CD8-positive, alpha-beta memory T cell (primary cell): ENCODE results near the gene NCMAP. TPM values are rescaled to one million over a fixed set of nuclear protein-coding genes. Genes with fewer than 3 reads are reported as not detected.

Source experiments
- CTCF ChIA-PET: fragments of 350-600 bp; sonication (Branson Sonifier 250); formaldehyde crosslinking; loops from one replicate; lab custom pipeline; 2021; ENCODE audit warnings: antibody characterized with exemption; lab: Charles Lee
- POLR2A ChIA-PET: fragments of 350-600 bp; sonication (Branson Sonifier 250); formaldehyde crosslinking; loops from one replicate; lab custom pipeline; 2021; ENCODE audit warnings: antibody characterized with exemption; lab: Charles Lee
- DNase-seq, 5 donors: peaks; one replicate each; pipeline versions ENCODE4 v3.0.0 to v3.0.0-alpha.2; 2020 to 2022; ENCODE audit warnings: mixed read lengths in 1 of 5
- H3K27ac ChIP-seq: one replicate; pipeline ENCODE4 v1.7.0; 2013; ENCODE audit warnings: low read depth, mild to moderate bottlenecking, low read length, moderate library complexity
- H3K27me3 ChIP-seq: 2 replicates; pipeline ENCODE4 v1.7.0; 2013; ENCODE audit warnings: low read length, mild to moderate bottlenecking; ENCODE audit not compliant: insufficient read depth, poor library complexity, severe bottlenecking
- H3K36me3 ChIP-seq: 2 replicates; pipeline ENCODE4 v1.7.0; 2013; ENCODE audit warnings: mild to moderate bottlenecking, low read length, moderate library complexity; ENCODE audit not compliant: insufficient read depth
- H3K4me1 ChIP-seq: 2 replicates; pipeline ENCODE4 v1.7.0; 2013; ENCODE audit warnings: mild to moderate bottlenecking, low read length, moderate library complexity; ENCODE audit not compliant: insufficient read depth
- H3K4me3 ChIP-seq: 2 replicates; pipeline ENCODE4 v1.7.0; 2013; ENCODE audit warnings: mild to moderate bottlenecking, low read length
- H3K9me3 ChIP-seq: 2 replicates; pipeline ENCODE4 v1.7.0; 2013; ENCODE audit warnings: mild to moderate bottlenecking, low read length
- H3K27ac Mint-ChIP-seq, 8 donors: one replicate each; pipeline ENCODE4 v1.8.0; 2020 to 2021; ENCODE audit warnings: mixed read lengths in 8 of 8, mild to moderate bottlenecking in 6 of 8, inconsistent platforms in 3 of 8, moderate library complexity in 3 of 8
- H3K27me3 Mint-ChIP-seq, 2 donors: one replicate each; pipeline ENCODE4 v1.8.0; 2020 to 2021; ENCODE audit warnings: mixed read lengths in 2 of 2, mild to moderate bottlenecking in 1 of 2, moderate library complexity in 1 of 2
- H3K36me3 Mint-ChIP-seq, 3 donors: one replicate each; pipeline ENCODE4 v1.8.0; 2020 to 2021; ENCODE audit warnings: mixed read lengths in 3 of 3, inconsistent platforms in 1 of 3, mild to moderate bottlenecking in 1 of 3
- H3K4me1 Mint-ChIP-seq, 3 donors: one replicate each; pipeline ENCODE4 v1.8.0; 2020 to 2021; ENCODE audit warnings: mixed read lengths in 3 of 3, inconsistent platforms in 1 of 3, mild to moderate bottlenecking in 1 of 3
- H3K4me3 Mint-ChIP-seq, 7 donors: one replicate each; pipeline ENCODE4 v1.8.0; 2020 to 2021; ENCODE audit warnings: mixed read lengths in 7 of 7, mild to moderate bottlenecking in 6 of 7, moderate library complexity in 4 of 7, inconsistent platforms in 2 of 7
- H3K9me3 Mint-ChIP-seq, 5 donors: one replicate each; pipeline ENCODE4 v1.8.0; 2020 to 2022; ENCODE audit warnings: mixed read lengths in 5 of 5, mild to moderate bottlenecking in 3 of 5, moderate library complexity in 2 of 5, inconsistent platforms in 1 of 5
- polyA plus RNA-seq: library from polyadenylated mRNA; unstranded; fragments of 300-500 nt; fragmentation: Illumina TruSeq; gene quantifications from one replicate; pipeline ENCODE4 v1.2.3, GENCODE V29; 2021
- total RNA-seq, 2 experiments: library from RNA; stranded (reverse); gene quantifications; one replicate each; pipeline ENCODE4 v1.2.3, GENCODE V29; 2021

NCMAP gene
- total and polyA plus RNA-seq, 3 experiments from 2014 or later: 0.04 TPM; not detected in 2

GRCh38 chr1:24605534-24606295 is 49.8 kb downstream of the NCMAP start:
- peaks cover 3 to 4% of the 10 kb centered on the region in 2 donors for H3K27me3 Mint-ChIP-seq
- H3K9me3 ChIP-seq: no peaks in the 10 kb centered on the region
- POLR2A ChIA-PET: no interaction called here
- peaks cover 0 to 2% (median 0%) of the 10 kb centered on the region in 5 donors for H3K9me3 Mint-ChIP-seq
- CTCF ChIA-PET: no interaction called here
- no peak for DNase-seq
- H3K27ac Mint-ChIP-seq: no peak overlapping the region
- H3K27ac ChIP-seq: no peak overlapping the region
- H3K36me3 Mint-ChIP-seq: no peaks in the 10 kb centered on the region
- H3K4me3 ChIP-seq: no peak overlapping the region
- H3K27me3 ChIP-seq: no peaks in the 10 kb centered on the region
- no peaks in the 10 kb centered on the region for H3K36me3 ChIP-seq
- no peak overlapping the region for H3K4me3 Mint-ChIP-seq
- H3K4me1 ChIP-seq: no peaks in the 10 kb centered on the region
- peaks cover 0 to 4% (median 0%) of the 10 kb centered on the region in 3 donors for H3K4me1 Mint-ChIP-seq

- peaks cover 0 to 1% of the 10 kb centered on the region in 2 donors for H3K27me3 Mint-ChIP-seq
- H3K4me1 ChIP-seq: no peaks in the 10 kb centered on the region
- no peak overlapping the region for H3K27ac Mint-ChIP-seq
- H3K4me3 ChIP-seq: no peak overlapping the region
- H3K4me3 Mint-ChIP-seq: no peak overlapping the region
- CTCF ChIA-PET: no interaction called here
- H3K9me3 ChIP-seq: no peaks in the 10 kb centered on the region
- POLR2A ChIA-PET: no interaction called here
- H3K27me3 ChIP-seq: no peaks in the 10 kb centered on the region
- no peaks in the 10 kb centered on the region for H3K36me3 Mint-ChIP-seq
- DNase-seq: no peak
- no peaks in the 10 kb centered on the region for H3K36me3 ChIP-seq
- no peaks in the 10 kb centered on the region for H3K9me3 Mint-ChIP-seq
- H3K4me1 Mint-ChIP-seq: peaks cover 0 to 4% (median 0%) of the 10 kb centered on the region in 3 donors
- no peak overlapping the region for H3K27ac ChIP-seq
Measured at GRCh38 chr1:24606296-24606605, 50.4 kb downstream of the NCMAP start.

GRCh38 chr1:24606621-24607020 is 50.7 kb downstream of the NCMAP start:
- no peak overlapping the region for H3K4me3 ChIP-seq
- H3K36me3 ChIP-seq: no peaks in the 10 kb centered on the region
- H3K36me3 Mint-ChIP-seq: no peaks in the 10 kb centered on the region
- no peak for DNase-seq
- H3K4me3 Mint-ChIP-seq: no peak overlapping the region
- H3K9me3 ChIP-seq: no peaks in the 10 kb centered on the region
- H3K4me1 Mint-ChIP-seq: peaks cover 0 to 4% (median 0%) of the 10 kb centered on the region in 3 donors
- no peak overlapping the region for H3K27ac Mint-ChIP-seq
- ChIA-PET POLR2A (no interaction called here), CTCF (no interaction called here)
- H3K27me3 ChIP-seq: no peaks in the 10 kb centered on the region
- H3K4me1 ChIP-seq: no peaks in the 10 kb centered on the region
- H3K27ac ChIP-seq: no peak overlapping the region
- peaks cover 0 to 2% of the 10 kb centered on the region in 2 donors for H3K27me3 Mint-ChIP-seq
- H3K9me3 Mint-ChIP-seq: no peaks in the 10 kb centered on the region

- no peaks in the 10 kb centered on the region for H3K9me3 ChIP-seq
- DNase-seq: no peak
- Mint-ChIP-seq H3K27ac (no peak overlapping the region), H3K9me3 (peaks cover 0 to 2% (median 0%) of the 10 kb centered on the region in 5 donors), H3K27me3 (peaks cover 8 to 11% of the 10 kb centered on the region in 2 donors), H3K4me3 (no peak overlapping the region), H3K36me3 (no peaks in the 10 kb centered on the region), H3K4me1 (no peaks in the 10 kb centered on the region)
- CTCF ChIA-PET: no interaction called here
- no peaks in the 10 kb centered on the region for H3K4me1 ChIP-seq
- no peaks in the 10 kb centered on the region for H3K36me3 ChIP-seq
- H3K27ac ChIP-seq: no peak overlapping the region
- no peak overlapping the region for H3K4me3 ChIP-seq
- H3K27me3 ChIP-seq: no peaks in the 10 kb centered on the region
- POLR2A ChIA-PET: no interaction called here
Measured at GRCh38 chr1:24609949-24610517, 54.1 kb downstream of the NCMAP start.

GRCh38 chr1:24619376-24619775 is 63.5 kb downstream of the NCMAP start:
- Histone ChIP-seq H3K9me3 (no peaks in the 10 kb centered on the region), H3K4me1 (no peaks in the 10 kb centered on the region), H3K36me3 (no peaks in the 10 kb centered on the region), H3K27me3 (no peaks in the 10 kb centered on the region), H3K27ac (no peak overlapping the region), H3K4me3 (no peak overlapping the region)
- no peak overlapping the region for H3K27ac Mint-ChIP-seq
- no peak overlapping the region for H3K4me3 Mint-ChIP-seq
- no peaks in the 10 kb centered on the region for H3K36me3 Mint-ChIP-seq
- ChIA-PET POLR2A (interaction anchor here (0.5 kb wide), 1 partner anchor 15 kb away, joined by 3 read pairs; no protein-coding TSS in a partner anchor), CTCF (no interaction called here)
- no peaks in the 10 kb centered on the region for H3K9me3 Mint-ChIP-seq
- DNase-seq: no peak
- peaks cover 14 to 51% of the 10 kb centered on the region in 2 donors for H3K27me3 Mint-ChIP-seq
- H3K4me1 Mint-ChIP-seq: no peaks in the 10 kb centered on the region

GRCh38 chr1:24620678-24621077 is 64.8 kb downstream of the NCMAP start:
- POLR2A ChIA-PET: no interaction called here
- no peaks in the 10 kb centered on the region for H3K27me3 ChIP-seq
- Mint-ChIP-seq H3K27me3 (peaks cover 12 to 54% of the 10 kb centered on the region in 2 donors), H3K36me3 (no peaks in the 10 kb centered on the region), H3K9me3 (no peaks in the 10 kb centered on the region), H3K4me3 (no peak overlapping the region), H3K4me1 (no peaks in the 10 kb centered on the region), H3K27ac (no peak overlapping the region)
- H3K4me3 ChIP-seq: no peak overlapping the region
- no peak for DNase-seq
- H3K4me1 ChIP-seq: no peaks in the 10 kb centered on the region
- no peaks in the 10 kb centered on the region for H3K9me3 ChIP-seq
- no peaks in the 10 kb centered on the region for H3K36me3 ChIP-seq
- H3K27ac ChIP-seq: no peak overlapping the region
- CTCF ChIA-PET: no interaction called here

- no peak overlapping the region for H3K27ac ChIP-seq
- H3K27me3 ChIP-seq: no peaks in the 10 kb centered on the region
- H3K36me3 ChIP-seq: no peaks in the 10 kb centered on the region
- Mint-ChIP-seq H3K4me3 (peak overlapping the region in 1 of 7 donors; percentile 4), H3K36me3 (no peaks in the 10 kb centered on the region), H3K4me1 (no peaks in the 10 kb centered on the region), H3K9me3 (no peaks in the 10 kb centered on the region), H3K27ac (no peak overlapping the region), H3K27me3 (peaks cover 11 to 51% of the 10 kb centered on the region in 2 donors)
- DNase-seq: no peak
- CTCF ChIA-PET: no interaction called here
- H3K4me1 ChIP-seq: no peaks in the 10 kb centered on the region
- no peak overlapping the region for H3K4me3 ChIP-seq
- H3K9me3 ChIP-seq: no peaks in the 10 kb centered on the region
- POLR2A ChIA-PET: no interaction called here
Measured at GRCh38 chr1:24621121-24621520, 65.2 kb downstream of the NCMAP start.

GRCh38 chr1:24622218-24622617 is 66.3 kb downstream of the NCMAP start:
- no peaks in the 10 kb centered on the region for H3K36me3 Mint-ChIP-seq
- POLR2A ChIA-PET: no interaction called here
- H3K4me1 Mint-ChIP-seq: no peaks in the 10 kb centered on the region
- peaks cover 13 to 42% of the 10 kb centered on the region in 2 donors for H3K27me3 Mint-ChIP-seq
- Histone ChIP-seq H3K9me3 (no peaks in the 10 kb centered on the region), H3K4me1 (no peaks in the 10 kb centered on the region), H3K4me3 (no peak overlapping the region), H3K27me3 (no peaks in the 10 kb centered on the region), H3K36me3 (no peaks in the 10 kb centered on the region), H3K27ac (no peak overlapping the region)
- no peak overlapping the region for H3K4me3 Mint-ChIP-seq
- no peak for DNase-seq
- CTCF ChIA-PET: interaction anchor here (1.2 kb wide), 1 partner anchor 240 kb away, joined by 3 read pairs; no protein-coding TSS in a partner anchor
- no peaks in the 10 kb centered on the region for H3K9me3 Mint-ChIP-seq
- peak overlapping the region in 1 of 8 donors; percentile 59 for H3K27ac Mint-ChIP-seq
